DND-41 (cell line): ENCODE results near the gene TMEM266.

Experiments used
- ATAC-seq: fragments of 200-7000 bp; cut with Tn5 transposase; 3 replicates; pipeline ENCODE4 v1.9.1; 2021; ENCODE audit warnings: low read depth; ENCODE audit not compliant: insufficient read depth
- DNase-seq: peaks from one replicate; pipeline ENCODE4 v3.0.0-alpha.2; 2020
- H2AFZ ChIP-seq: 2 replicates; pipeline ENCODE4 v1.6.0; 2012; ENCODE audit warnings: low read depth, low read length
- H3K27ac ChIP-seq: 2 replicates; pipeline ENCODE4 v1.5.1; 2012; ENCODE audit warnings: low read length, inconsistent platforms
- H3K27me3 ChIP-seq: fragments of 200-600 bp; sonication (generic); 2 replicates; pipeline ENCODE4 v1.6.0; 2012; ENCODE audit warnings: low read length, mild to moderate bottlenecking, inconsistent platforms; ENCODE audit not compliant: insufficient read depth, poor library complexity
- H3K36me3 ChIP-seq: 2 replicates; pipeline ENCODE4 v1.5.1; 2012; ENCODE audit warnings: low read length, inconsistent platforms; ENCODE audit not compliant: insufficient read depth
- H3K4me1 ChIP-seq: 2 replicates; pipeline ENCODE4 v1.5.1; 2012; ENCODE audit warnings: mild to moderate bottlenecking, low read length; ENCODE audit not compliant: insufficient read depth
- H3K4me2 ChIP-seq: 2 replicates; pipeline ENCODE4 v1.6.0; 2012; ENCODE audit warnings: mild to moderate bottlenecking, moderate library complexity, low read length, inconsistent platforms; ENCODE audit not compliant: insufficient read depth
- H3K4me3 ChIP-seq, 2 experiments: fragments of 200-600 bp in 1 of 2; shearing (Covaris generic) in 1 of 2; 2 replicates each; pipeline ENCODE4 v1.5.1; 2012 to 2016; ENCODE audit warnings: inconsistent platforms in 2 of 2, low read length in 2 of 2, mild to moderate bottlenecking in 2 of 2, low read depth in 1 of 2, moderate library complexity in 1 of 2
- H3K79me2 ChIP-seq: 2 replicates; pipeline ENCODE4 v1.6.0; 2012; ENCODE audit warnings: low read length, inconsistent platforms; ENCODE audit not compliant: insufficient read depth
- H3K9ac ChIP-seq: 2 replicates; pipeline ENCODE4 v1.6.0; 2012; ENCODE audit warnings: low read depth, mild to moderate bottlenecking, inconsistent platforms, low read length, moderate library complexity
- H3K9me3 ChIP-seq: 2 replicates; pipeline ENCODE4 v1.5.1; 2012; ENCODE audit warnings: low read length, moderate library complexity, mild to moderate bottlenecking, inconsistent platforms; ENCODE audit not compliant: insufficient read depth, severe bottlenecking
- H4K20me1 ChIP-seq: 2 replicates; pipeline ENCODE4 v1.6.0; 2012; ENCODE audit warnings: low read length; ENCODE audit not compliant: insufficient read depth
- EZH2 ChIP-seq: IDR thresholded peaks from 3 replicates; pipeline ENCODE4 v1.6.1; 2012; ENCODE audit warnings: borderline replicate concordance, low read depth, mild to moderate bottlenecking, moderate library complexity, low read length, inconsistent platforms; ENCODE audit not compliant: severe bottlenecking
- TF ChIP-seq, protein P1 (sequence below): IDR thresholded peaks from 2 replicates; pipeline ENCODE4 v1.5.1; 2012; ENCODE audit warnings: borderline replicate concordance, low read length, moderate library complexity, mild to moderate bottlenecking; ENCODE audit not compliant: poor library complexity, severe bottlenecking; ENCODE audit errors: extremely low read depth

Gene TMEM266

GRCh38 chr15:76236350-76236749 lies 176.6 kb downstream of the TMEM266 start:
- TF ChIP-seq, protein P1, sequence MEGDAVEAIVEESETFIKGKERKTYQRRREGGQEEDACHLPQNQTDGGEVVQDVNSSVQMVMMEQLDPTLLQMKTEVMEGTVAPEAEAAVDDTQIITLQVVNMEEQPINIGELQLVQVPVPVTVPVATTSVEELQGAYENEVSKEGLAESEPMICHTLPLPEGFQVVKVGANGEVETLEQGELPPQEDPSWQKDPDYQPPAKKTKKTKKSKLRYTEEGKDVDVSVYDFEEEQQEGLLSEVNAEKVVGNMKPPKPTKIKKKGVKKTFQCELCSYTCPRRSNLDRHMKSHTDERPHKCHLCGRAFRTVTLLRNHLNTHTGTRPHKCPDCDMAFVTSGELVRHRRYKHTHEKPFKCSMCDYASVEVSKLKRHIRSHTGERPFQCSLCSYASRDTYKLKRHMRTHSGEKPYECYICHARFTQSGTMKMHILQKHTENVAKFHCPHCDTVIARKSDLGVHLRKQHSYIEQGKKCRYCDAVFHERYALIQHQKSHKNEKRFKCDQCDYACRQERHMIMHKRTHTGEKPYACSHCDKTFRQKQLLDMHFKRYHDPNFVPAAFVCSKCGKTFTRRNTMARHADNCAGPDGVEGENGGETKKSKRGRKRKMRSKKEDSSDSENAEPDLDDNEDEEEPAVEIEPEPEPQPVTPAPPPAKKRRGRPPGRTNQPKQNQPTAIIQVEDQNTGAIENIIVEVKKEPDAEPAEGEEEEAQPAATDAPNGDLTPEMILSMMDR, result no peak
- TF ChIP-seq EZH2, result no peak
- H3K9me3 ChIP-seq, result no peaks in the 10 kb centered on the region
- DNase-seq (no peak), ATAC-seq (no peak)
- no peak overlapping the region for H3K4me2 ChIP-seq
- H3K4me3 ChIP-seq, result no peak overlapping the region
- H3K9ac ChIP-seq, result no peak overlapping the region
- no peak overlapping the region for H2AFZ ChIP-seq
- H3K27me3 ChIP-seq, result no peaks in the 10 kb centered on the region
- no peaks in the 10 kb centered on the region for H3K4me1 ChIP-seq
- no peaks in the 10 kb centered on the region for H3K79me2 ChIP-seq
- no peak overlapping the region for H3K27ac ChIP-seq
- H4K20me1 ChIP-seq, result no peaks in the 10 kb centered on the region; the same call in 1 of the 2 replicates
- no peaks in the 10 kb centered on the region for H3K36me3 ChIP-seq

- H3K9me3 ChIP-seq, result no peaks in the 10 kb centered on the region
- H2AFZ ChIP-seq, result no peak overlapping the region
- no peaks in the 10 kb centered on the region; the same call in 1 of the 2 replicates for H4K20me1 ChIP-seq
- DNase-seq (no peak), ATAC-seq (no peak)
- TF ChIP-seq EZH2, result no peak
- TF ChIP-seq, protein P1, result no peak
- no peaks in the 10 kb centered on the region for H3K27me3 ChIP-seq
- H3K36me3 ChIP-seq, result peaks cover 9% of the 10 kb centered on the region; the same call in 1 of the 2 replicates
- H3K27ac ChIP-seq, result no peak overlapping the region
- no peaks in the 10 kb centered on the region for H3K79me2 ChIP-seq
- no peak overlapping the region for H3K4me3 ChIP-seq
- H3K4me1 ChIP-seq, result no peaks in the 10 kb centered on the region
- H3K4me2 ChIP-seq, result no peak overlapping the region
- no peak overlapping the region for H3K9ac ChIP-seq
Measured at GRCh38 chr15:76239786-76240185, 180.0 kb downstream of the TMEM266 start.

DNA sequence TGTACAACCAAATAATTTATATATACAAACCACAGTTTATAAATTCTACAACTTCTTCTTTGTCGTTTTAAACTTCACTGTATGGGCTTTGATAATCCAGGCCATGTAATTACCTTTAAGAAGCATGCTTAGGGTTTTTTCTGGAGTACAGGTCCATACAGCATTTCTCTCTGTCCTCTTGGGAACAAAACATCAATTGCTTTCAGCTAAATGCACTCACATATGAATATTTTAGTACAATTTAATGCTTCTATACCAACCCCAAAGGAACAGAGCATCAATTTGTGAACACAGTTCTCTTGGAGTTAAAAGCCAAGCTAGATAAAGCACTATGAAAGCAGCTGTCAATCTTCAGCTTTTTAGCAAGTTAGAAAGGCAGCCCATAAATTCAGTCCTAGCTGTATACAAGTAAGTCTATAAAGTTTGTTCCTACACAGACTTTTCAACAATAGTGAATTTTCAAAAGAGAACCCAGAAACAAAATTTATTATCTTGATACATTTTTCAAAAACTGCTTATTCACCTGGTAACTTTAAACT lies 185.4 kb downstream of the TMEM266 start:
- no peak overlapping the region for H3K27ac ChIP-seq
- peaks cover 9% of the 10 kb centered on the region; the same call in 1 of the 2 replicates for H3K36me3 ChIP-seq
- no peak overlapping the region for H2AFZ ChIP-seq
- no peak overlapping the region for H3K9ac ChIP-seq
- no peaks in the 10 kb centered on the region for H3K9me3 ChIP-seq
- no peak for ATAC-seq
- no peaks in the 10 kb centered on the region for H3K27me3 ChIP-seq
- H3K4me3 ChIP-seq, result no peak overlapping the region
- H4K20me1 ChIP-seq, result no peaks in the 10 kb centered on the region
- TF ChIP-seq, protein P1, result no peak
- TF ChIP-seq EZH2, result no peak
- H3K79me2 ChIP-seq, result no peaks in the 10 kb centered on the region
- DNase-seq, result no peak
- H3K4me2 ChIP-seq, result no peak overlapping the region
- H3K4me1 ChIP-seq, result no peaks in the 10 kb centered on the region
